GM19240 (cell line): ENCODE data around the gene MOCOS.

Experiments used
- DNase-seq: peaks from one replicate; pipeline ENCODE4 v3.0.0; 2011; ENCODE audit warnings: low spot score; ENCODE audit not compliant: insufficient read length

MOCOS gene

DNA sequence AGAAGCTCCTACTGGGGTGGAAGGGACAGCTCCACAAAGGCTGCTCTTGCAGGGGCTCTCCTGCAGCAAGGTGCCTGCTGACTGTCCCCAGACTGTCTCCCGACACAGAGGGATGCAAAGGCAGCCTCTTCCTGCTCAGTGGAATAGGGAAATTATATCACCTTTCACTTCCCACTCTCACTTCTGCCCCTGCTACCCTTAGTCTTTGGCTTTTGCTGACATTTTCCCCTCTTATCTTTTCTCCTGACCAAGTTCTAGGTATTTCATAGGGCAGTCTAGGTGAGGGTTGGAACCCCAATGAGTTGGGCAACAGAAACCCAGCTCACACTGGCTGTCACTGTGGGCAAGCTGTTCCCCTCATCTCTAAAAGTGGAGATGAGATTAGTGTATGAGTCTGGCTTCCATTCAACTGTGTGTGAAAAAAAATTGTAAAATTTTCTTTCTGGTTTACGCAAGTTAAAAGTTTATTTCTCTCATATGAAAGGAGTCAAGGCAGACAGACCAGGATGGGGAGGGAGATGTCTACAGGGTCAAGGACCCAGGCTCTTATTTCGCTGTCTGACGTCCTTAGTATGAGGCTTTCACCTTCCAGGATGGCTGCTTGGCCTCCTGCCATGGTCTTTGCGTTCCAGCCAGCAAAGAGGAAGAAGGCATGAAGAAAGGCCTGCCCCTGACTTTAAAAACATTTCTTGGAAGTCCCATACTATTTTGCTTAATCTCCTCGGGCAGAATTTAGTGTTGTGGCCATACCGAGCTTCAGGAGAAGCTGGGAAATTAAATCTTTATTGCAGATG lies 7.5 kb upstream of the MOCOS start:
- no peak for DNase-seq

DNA sequence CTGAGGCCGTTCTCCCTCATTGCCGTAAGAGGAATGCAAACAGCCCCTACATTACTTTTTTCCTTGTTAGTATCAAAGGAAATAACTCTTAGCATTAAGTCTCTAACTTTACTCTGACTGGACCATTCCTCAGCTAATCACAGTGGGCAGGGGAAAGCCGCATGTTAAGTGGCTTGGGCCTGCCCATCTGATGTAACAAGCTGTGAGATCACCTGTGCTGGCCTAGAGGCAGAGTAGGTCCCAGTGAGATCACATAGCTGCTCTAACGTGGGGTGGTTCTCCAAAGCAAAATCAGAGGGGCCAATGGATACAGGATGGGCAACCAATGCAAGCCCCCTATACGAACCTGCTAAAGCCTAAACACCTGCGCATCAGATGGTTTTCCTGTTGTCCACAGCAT lies 5.9 kb upstream of the MOCOS start:
- no peak for DNase-seq

DNA sequence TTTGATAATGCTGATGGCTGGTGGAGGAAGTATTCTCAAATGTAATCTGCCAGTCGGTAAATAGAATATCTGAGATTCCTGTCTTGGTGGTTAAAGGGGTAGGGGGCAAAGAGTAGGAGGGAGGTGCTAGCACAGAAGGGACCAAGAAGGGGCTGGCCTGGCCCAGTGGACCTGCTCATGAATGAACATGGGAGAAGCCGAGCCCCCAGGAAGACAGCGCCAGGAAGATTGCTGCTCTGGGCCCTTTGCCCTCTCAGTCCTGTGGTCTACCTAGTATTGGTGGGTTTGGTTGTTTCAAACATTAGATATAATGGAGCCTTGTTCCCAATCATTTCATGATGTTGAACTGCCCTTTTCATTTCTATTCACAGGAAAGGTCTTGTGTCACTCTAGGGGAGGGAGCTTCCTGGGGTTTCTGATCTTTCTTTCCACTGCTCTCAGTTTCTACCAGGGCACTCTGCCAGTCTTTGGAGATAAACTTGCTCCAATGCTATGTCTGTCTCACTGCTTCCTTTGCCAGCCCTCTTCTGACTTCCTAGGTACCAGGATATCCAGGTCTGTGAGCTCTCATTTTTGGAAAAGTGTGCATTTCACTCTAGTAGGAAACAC lies 5.3 kb upstream of the MOCOS start:
- no peak for DNase-seq

DNA sequence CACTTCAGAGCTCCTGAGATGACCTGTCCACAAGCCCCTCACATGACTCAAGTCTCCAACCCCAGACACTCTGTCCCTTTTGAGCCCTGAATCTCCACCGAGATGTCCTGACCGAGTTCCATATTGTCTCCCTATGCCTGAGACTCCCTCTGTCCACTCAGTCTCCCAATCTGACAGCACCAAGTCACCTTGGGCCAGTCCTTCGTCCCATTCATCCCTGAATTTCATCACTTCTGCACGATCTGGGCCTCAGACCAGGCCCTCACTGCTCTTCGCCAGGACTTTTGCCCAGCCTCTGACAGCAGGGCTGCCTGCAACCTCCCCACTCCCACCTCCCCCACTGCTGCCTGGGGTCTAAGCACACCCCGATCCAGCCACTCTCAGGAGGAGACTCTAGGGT lies 4.3 kb upstream of the MOCOS start:
- no peak for DNase-seq

DNA sequence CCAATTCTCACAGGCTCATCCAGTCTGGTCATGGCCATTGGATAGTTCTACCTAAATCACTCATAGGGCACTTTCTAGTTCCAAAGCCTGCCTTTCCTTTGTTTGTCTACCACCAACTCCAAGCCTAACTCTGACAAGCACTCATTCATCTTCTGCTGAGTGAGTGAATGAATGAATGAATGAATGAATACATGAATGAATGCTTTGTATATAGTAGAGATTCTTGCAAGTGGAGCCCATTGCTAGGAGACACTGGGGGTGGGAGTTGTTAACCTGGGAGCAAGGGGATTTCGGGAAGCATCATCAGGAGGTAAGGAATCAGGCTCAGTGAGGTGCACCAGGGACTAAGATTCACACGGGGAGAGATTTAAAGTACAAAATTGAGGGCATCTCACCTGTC lies 3.3 kb upstream of the MOCOS start:
- no peak for DNase-seq

DNA sequence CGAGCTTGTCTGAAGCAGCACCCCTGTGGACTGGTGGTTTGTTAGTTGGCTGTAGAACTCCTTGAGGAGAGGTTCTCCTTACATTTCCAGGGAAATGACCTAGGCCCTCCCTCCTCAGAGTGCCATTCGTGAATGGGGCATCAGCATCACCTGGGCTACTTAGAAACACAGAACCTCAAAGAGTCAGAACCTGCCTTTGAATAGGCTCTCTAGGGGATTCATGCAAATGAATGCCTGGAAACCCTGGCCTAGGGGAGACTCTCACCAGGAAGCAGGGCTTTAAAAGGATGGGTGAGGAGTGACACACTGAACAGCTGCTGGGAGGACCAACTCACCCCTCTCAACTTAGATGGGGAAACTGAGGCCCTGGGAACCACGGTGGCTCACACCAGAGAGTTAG lies 2.1 kb upstream of the MOCOS start:
- DNase-seq, result no peak

DNA sequence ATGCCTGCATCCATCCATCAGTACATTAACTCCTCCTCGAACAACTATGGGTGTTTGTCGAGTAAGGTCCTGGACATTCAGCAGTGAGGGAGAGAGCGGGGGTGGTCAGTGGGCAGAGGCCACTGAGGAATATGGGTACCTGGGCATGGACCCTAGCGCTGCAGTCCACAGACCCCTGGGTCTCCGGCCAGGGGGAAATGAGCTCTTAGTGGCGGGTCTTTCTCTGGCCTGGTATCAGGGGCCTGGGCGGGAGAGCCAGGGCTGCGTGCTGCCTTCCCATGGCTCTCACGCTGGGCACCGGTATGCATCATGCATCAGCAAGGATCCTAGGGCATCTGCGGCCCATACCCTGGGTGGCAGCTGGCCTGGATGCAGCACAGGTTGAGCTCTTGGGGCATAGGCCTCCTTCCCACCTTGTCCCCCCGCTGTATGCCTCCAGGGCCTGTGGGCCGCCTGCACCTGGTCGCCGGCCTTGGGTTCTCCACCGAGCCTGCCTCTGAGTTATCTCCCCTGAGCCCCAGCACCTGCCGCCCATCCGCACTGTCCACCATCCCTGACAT lies 1.3 kb upstream of the MOCOS start:
- no peak for DNase-seq

DNA sequence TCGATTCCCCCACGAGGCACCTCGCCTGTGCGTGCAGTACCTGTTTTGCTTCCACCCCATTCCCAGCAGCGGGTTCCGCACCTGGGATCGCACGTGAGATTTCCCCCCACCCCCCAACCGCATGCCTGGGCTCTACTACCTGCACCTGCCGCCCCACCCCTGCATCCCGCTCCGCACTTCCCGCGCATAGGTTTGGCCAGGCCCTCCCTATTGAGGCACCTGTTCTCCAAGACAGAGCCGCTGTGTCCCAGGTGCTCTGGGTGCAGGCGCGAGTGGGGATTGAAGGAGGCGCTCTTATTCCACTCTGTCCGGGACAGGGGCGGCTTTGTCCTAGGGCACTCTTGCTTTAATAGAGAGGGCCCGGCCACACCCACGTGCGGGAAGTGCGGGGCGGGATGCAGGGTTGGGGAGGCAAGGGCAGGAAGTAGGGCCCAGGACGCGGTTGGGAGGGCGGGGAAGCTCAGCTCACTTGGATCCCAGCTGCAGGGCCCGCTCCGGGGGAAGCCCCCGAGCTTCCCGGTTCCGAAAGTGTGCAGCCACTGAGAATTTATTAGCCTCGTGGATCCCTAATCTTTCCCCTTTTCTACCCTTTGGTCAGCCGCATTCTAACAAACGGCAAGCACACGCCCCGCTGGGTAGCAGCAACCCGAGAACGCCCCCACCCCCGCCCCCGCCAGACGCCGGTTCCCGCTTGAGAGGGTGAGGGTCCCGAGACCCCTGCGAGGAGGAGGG lies 670 bp upstream of the MOCOS start:
- no peak for DNase-seq

DNA sequence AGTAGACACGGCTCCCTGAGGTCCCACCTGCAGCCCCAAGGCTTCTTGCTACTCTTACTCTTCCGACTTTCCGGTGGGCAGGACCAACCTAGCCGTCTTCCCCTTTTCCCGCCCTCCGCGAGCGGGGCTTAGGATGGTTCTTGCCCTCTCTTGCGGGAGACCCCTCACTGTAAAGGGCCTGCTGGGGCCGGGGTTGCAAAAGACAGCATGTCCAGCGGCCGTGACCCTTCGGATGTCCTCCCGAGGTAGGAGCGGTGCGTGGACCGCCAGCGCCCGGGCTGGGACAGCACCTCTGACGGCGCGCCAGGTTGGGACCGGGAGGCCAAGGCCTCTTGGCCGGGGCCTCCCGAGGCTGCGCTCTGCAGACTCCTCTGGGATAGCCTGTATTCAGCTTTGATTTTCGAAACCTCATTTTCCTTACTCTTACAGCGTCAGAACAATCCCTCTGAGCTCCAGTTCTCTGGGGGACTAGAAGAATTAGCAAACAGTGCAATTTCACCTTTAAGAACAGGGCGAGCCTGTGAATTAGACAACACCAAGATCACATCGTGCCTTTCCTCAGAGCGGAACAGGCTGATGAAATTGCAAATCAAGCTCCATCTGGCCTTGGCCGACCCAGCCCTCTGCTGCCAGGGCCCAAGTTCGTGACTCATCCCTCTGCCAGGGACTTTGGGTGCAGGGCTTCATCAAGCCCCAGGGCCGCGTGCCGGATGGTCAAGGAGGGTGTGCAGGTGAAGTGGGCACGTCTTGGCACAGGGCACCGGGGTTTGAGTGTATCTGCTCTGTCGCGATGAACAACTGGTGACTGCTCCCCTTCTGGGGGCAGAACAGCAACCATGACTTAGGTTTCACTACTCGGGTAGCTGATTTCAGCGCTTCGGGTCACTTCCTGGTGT lies 777 bp downstream of the MOCOS start:
- no peak for DNase-seq

DNA sequence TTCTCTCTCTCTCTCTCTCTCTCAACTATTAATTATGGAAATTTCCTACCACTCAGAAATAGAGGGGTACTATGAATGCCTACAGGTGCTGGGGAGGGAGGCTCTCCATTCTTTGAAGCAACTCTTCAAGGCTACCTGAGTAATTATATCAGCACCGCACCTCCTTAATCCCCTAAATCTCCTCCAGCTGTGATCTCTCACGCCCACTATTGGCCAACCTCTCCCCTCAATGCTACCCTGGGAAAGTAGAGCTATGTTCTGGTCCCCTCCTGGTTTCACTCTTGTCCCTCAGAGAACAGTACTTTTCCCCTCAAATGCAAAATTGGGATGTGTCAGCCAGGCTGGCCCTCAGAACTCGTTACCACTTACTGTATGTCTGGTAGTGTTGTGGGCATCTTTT lies 1.6 kb downstream of the MOCOS start:
- DNase-seq, result no peak

DNA sequence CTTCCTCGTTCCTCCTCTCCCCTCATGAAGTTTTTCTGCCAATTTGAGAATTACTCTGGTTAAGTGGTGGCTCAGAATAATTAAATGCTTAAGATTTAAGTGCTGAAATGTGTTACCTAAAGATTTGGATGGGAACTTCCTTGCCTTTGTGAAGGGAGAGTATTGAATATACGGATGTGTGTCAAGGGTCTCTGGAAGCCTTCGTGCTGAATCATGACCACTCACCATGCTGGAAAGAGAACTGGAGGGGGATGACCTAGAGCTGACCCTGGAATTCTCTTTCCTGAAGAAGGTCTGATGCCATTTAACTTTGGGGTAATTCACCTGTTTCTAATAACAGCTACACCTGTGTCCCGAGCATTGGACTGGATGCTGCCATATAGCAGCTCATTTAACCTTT lies 2.2 kb downstream of the MOCOS start:
- no peak for DNase-seq

DNA sequence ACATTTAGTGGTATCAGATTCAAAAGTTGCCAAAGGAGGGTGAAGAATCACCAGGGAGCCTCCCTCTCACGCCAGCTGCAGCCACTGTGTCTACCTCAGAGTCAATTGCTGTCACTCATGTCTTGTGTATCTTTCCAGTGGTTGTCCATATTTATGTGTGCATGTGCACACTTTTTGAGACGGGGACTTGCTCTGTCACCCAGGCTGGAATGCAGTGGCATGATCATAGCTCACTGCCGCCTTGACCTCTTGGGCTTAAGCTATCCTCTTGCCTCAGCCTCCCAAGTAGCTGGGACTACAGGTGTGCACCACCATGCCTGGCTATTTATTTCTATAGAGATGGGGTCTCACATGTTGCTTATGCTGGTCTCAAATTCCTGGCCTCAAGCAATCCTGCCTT lies 4.0 kb downstream of the MOCOS start:
- DNase-seq, result no peak

DNA sequence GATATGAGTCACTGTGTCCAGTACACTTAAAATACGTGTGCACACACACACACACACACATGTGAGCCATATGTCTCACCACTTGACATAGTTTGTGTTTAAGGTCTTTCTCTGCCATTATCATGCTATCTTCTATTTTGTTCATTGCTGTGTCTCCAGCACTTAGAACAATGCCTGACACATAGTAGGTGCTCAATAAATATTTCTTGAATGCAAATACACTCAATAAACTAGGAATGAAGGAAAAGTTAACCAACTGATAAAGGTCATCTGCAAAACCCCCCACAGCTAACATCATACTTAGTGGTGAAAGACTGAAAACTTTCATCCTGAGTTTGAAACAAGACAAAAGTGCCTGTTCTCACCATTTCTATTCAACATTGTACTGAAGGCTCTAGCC lies 4.4 kb downstream of the MOCOS start:
- DNase-seq, result no peak

DNA sequence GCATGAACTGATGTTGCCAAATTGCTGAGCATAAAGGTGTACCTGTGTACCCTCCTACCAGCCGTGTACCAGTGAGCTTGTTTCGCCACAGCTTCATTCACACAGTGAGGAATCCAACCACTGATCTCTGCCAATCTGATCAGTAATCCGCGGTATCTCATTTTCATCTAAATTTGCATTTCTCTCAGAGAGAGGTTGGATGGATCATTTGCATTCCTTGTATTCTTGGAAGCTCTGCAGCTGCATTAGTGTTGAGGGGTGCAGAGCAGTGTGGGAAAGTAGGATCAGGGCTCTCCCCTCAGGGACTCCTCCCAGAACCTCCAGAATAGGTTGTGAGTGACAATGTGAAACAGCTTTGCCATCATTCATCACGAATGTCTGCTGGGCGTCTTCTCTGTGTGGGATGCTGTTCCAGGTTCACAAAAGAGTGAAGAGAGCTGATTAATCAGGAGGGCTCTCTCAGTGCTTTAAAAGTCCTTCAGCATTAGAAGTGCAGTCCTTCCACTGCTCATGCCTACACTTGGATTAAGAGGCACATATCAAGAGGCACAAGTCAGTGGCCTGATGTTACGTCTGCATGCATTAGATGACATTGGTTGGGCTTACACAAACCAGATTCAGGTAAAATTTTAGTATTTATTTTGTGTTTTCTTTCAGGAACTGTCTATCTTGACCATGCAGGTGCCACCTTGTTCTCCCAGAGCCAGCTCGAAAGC lies 7.5 kb downstream of the MOCOS start:
- no peak for DNase-seq

DNA sequence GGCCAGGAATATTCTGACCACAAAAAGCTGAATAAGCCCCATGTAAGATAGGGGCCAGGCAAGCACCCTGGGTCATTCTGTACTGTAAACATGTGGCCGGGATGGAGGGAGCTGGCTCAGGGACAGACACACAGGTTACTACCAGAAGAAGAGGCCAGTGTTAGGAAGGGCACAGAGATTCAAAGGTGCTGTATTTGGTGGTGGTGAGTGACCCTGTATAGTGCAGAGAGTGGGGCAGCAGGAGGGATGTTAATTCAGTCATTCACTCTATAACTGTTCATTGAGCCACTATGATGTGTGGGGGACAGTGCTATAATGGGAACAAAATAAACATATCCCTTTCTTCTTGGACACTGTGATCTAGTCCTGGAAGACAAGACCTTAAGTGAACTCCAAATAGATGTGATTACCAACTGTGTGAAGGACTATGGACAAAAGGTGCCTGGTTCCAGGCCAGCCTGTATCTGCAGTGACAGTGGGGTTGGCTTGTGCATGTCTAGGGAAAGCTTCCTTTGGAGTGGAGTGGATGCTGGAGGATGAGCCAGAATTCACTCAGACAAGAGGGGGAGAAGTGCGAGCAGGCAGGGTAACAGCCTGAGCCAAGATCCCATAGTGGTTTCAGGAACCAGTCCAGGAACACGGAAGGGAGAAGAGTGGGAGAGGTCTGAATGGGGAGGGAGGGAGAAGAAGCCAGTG lies 8.3 kb downstream of the MOCOS start:
- no peak for DNase-seq

DNA sequence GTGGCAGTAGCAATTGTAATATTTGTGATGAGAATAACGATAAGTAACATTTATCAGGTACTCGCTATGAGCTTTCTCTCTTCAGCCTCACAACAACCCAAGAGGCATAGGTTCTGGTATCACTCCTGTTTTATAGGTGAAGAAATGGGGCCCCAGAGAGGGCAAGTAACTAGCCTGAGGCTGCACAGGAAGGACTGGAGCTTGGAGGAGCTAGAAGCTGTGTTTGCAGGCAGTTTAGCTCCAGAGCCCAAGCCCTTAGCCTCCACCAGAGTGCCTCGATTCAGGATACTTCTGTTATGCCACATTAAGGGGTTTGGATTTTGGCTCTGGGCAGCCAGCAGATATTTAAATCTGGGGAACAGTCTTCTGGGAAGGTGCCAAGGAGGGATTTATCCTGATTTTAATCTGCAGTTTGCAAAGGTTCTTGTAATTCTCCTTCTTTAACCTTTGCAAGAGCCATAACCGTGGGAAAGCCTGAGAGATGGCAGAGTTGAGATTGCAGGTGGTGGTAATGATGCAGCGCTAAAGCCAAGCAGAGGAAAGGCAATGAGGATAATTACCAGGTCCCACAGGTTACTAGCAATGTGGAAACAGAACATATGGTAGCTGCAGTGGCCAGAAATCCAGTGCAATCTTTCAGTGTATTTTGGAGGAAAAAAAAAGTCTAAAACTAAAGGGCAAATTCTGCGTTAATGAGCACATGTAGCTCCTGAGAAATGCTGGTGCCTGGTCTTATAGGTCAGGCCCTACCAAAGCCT lies 9.1 kb downstream of the MOCOS start:
- no peak for DNase-seq

DNA sequence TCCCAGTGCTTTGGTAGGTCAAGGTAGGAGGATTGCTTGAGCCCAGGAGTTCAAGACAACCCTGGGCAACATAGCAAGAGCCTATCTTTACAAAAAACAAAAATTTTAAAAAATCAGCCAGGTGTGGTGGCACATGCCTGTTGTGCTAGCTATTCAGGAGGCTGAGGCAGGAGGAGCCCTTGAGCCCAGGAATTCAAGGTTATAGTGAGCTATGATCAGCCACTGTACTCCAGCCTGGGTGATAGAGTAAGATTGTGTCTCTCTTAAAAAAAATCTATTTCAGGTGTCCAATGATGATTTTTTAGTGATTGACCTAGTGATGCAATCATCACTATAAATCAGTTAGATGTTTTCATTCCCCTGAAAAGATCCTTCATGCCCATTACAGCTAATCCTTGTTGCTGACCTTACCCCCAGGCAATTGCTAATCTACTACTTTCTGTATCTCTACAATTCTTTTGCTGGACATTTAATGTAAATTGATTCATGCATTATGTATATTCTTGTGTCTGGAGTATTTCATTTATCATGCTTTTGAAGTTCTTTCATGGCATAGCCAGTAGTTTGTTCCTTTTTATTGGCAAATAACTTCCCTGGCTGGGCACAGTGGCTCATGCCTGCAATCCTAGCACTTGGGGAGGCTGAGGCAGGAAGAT lies 10.3 kb downstream of the MOCOS start:
- no peak for DNase-seq

DNA sequence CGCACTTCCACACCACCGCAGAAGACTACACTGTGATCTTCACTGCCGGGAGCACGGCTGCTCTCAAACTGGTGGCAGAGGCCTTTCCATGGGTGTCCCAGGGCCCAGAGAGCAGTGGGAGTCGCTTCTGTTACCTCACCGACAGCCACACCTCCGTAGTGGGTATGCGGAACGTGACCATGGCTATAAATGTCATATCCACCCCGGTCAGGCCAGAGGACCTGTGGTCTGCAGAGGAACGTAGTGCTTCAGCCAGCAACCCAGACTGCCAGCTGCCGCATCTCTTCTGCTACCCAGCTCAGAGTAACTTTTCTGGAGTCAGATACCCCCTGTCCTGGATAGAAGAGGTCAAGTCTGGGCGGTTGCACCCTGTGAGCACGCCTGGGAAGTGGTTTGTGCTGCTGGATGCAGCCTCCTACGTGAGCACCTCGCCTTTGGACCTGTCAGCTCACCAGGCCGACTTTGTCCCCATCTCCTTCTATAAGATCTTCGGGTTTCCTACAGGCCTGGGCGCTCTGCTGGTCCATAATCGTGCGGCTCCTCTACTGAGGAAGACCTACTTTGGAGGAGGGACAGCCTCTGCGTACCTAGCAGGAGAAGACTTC lies 12.5 kb downstream of the MOCOS start:
- DNase-seq, result no peak
